CD4-positive, alpha-beta T cell treated with Interleukin-10 for 1 hour (primary cell): ENCODE measurements around the gene RDM1.
"Not testable (repeated sequence)": the region's sequence is repeated elsewhere in the genome, so short reads cannot be mapped to it uniquely, and the experiment has no call there.

ENCODE experiments used
- DNase-seq: peaks from one replicate; pipeline ENCODE4 v3.0.0-alpha.2; 2020

The RDM1 gene, protein sequence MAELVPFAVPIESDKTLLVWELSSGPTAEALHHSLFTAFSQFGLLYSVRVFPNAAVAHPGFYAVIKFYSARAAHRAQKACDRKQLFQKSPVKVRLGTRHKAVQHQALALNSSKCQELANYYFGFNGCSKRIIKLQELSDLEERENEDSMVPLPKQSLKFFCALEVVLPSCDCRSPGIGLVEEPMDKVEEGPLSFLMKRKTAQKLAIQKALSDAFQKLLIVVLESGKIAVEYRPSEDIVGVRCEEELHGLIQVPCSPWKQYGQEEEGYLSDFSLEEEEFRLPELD

DNA sequence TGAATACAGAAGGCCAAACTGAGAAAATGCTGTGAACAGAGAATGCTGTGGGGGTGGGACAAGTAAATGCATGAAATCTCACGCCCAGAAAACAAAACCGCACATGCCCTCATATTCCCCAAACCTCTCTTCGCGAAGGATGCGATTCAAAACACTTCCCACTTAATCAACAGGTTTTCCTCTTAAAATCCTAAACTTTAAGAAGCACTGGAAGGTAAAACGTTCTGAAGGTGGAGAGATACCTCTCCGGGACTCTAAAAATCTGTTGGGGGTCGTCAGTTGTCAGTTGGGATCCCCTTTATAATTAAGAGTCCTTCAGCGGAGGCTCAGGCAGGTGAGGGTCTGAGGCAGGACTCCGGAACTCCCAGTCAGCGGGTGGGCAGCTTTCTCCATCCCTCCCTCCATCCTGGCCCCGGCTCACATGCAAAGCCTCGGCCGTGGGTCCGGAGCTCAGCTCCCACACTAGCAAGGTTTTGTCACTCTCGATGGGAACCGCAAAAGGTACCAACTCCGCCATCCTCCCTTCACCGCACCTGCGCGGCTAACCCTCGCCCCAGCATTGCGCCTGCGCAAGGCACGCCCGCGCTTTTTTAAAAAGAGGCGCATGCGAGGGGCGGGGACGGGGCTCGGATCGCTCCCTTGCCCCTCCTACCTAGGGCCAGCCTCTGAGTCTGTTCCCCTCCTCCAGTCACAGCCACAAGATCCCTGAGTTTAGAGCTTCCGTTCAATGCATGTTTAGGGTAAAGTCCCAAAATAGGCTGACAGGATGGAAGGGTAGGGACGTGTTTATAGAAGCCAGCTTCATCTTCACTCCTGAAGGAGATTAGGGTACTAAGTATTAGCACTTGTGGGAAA lies at the start of gene RDM1:
Gene RDM1, minus strand, starts transcription at position 563 of the 855 bp plus-strand sequence. Its CDS starts 46 bp downstream, at position 517.
- DNase-seq = peak; percentile 84

DNA sequence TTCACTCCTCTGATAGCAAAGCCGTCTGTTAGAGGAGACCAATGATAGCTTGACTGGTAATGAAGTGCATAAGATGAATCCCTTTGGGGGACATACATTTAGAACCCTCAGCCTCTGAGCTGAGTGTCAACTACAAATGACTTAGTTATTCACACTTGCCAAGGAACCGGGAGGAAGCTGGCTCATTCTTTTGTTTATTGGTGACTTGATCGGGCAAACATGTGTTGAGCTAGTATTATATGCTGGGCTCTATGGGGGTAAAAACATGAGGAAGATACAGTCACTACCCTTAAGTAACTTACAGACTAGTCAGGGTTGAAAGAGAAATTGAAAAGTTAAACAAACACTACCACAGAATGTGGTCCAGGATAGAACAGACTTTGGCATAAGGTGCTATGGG lies 47.8 kb upstream of the RDM1 start:
- no peak for DNase-seq

DNA sequence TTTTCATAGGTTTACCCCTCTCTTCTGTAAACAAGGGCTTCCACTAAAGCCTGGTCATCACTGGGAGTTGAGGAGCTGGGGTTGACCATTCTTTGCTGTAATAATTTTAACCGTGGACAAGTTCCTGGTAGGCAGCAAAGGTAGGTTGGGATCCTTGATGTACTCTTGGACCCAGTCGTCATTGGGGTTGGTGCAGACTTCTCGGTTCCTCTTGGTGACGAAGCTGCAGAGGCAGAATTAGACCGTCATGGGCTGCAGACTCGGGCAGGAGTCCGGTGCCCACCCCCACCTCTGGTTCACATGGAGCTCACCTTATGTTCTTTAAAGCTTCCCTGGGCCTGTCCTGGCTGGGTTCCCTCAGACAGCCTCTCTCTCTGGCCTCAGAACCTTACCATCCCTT lies 46.9 kb upstream of the RDM1 start:
- DNase-seq = no peak

DNA sequence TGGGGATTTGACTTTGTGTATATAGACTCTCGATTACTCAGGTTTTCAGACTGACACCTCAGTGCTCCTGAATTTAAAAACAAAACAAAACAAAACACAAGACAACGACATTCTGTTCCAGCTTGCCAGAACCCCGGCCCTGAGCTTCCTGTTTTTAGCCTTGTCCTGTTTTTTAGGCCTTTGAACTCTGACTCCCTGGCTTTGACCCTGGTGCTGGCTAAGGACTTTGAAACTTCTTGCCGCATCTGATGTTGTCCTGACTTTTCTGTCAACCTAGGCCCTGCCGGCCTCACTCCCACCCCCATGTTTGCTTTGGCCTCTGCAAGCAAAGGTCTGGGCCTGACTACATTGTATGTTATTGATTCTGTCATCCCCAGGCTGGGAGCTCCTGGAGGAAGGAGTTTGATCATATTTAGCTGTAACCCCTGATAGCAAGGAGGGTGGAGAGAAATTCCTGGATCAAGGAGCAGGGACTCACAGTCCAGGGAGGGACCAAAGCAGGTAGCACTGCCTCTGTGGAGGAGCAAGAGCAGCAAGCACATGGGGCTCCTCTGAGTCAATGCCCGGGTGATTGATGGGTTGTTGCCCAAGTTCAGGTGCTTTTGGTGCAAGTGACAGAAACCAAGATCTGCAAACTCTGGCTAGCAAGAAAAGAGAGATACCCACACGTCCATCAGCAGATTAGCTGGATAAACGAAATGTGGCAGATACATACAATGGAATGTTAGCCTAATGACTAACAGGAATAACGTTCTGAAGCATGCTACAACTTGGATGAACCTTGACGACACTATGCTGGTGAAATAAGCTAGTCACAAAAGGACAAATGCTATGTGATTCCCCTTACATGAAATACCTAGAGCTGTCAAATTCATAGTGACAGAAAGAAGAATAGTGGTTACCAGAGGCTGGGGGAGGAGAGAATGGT lies 43.0 kb upstream of the RDM1 start:
- no peak for DNase-seq

DNA sequence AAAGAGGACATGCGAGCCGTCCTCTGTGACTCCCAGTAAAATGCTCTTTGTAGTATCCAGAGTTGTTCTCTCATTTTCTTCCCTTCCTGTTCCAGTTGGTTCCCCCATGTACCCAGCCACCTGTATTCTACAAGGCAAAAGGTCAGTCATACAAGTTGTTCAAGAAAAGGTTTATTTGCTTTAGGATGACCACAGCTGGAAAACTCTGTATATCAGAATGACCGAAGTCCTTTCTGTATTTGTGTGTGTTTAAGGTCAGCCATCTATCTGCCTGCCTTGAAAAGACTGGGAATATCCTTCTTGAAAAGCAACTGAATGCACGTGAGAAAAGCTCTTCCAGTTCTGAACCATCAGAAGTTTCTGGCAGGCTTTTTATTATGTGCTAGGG lies 42.4 kb upstream of the RDM1 start:
- DNase-seq = no peak

DNA sequence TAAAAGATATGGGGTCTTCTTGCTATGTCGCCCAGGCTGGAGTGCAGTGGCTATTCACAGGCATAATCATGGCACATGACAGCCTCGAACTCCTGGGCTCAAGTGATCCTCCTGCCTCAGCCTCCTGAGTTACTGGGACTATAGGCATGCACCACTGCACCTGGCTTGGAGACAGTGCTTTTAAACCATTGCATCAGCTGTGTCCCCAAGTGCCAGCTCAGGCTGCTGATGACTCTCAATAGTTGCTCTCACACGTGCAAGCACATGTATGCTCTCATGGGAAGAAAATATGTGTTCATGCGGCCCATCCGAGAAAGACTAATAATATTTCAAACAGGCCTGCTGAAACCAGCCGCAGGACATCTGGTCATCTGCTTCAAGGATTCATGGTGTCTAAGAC lies 42.0 kb upstream of the RDM1 start:
- DNase-seq = no peak

DNA sequence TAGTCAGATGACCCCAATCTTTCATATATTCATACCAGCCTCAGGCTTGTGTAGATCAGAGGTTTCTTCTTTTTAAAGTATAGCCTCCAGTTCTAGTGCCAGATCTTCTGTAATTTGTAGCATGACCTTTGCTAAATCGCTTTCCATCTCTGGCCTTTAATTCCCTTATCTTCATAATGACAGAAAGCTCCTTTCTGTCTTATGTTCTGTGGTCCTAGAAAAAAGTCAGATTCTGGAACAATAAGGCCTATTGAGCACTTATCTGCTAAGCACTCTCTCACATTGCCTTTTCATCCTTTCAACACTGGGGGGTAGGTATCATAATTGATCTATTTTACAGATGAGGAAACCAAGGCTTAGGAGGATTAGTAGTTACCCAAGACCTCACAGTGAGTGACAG lies 41.5 kb upstream of the RDM1 start:
- DNase-seq = no peak

DNA sequence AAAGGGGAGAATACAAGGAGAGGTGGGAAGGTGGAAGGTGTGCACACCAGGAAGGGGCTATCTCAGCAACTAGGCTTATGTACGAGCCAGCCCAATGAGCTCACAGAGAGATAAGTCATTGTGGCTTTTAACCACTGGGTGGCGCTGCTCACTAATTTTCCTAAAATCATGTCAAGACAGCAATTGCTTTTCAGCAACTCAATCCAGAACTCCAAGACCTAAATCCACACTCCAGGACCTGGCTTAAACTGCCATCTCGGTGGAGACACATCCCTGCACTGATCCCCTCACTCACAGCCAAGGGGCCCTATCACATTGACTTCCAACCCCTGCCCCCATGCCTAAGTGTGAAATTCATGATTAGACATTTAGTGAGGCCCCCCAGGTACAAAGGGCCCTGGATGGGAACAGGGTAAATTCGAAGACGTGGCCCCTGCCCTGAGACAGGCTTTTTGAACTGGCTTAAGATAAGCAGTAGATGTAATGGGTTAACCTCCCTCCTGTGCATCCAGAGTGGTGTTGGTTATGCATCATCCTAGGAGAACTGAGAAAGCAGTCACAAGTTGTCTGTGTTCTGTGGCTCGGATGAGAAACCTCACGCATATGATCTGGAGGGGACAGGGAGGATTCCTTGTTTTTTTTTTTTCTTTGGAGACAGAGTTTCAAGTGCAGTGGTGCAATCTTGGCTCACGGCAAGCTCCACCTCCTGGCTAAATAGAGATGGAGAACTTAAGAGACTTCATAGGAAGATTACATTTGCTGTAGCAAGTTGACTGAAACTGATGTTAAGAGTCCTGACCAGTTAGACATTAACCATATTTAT lies 39.2 kb upstream of the RDM1 start:
- peak; percentile 78 for DNase-seq

DNA sequence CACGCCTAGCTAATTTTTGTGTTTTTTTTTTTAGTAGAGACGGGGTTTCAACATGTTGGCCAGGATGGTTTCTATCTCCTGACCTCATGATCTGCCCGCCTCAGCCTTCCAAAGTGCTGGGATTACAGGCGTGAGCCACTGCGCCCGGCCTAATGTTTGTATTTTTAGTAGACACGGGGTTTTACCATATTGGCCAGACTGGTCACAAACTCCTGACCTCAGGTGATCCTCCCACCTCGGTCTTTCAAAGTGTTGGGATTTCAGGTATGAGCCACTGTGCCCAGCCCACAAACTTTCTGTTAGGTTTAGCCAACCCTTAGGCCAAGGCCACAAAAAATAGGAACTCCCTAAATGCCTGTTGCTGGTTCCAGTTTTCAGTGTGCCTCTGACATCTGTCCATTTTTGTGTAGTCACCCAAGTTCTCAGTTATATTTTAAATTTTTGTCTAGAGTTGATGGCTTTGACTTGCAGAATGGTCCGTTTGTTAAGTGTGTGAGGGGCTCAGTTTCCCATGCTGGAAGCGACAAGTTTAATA lies 38.0 kb upstream of the RDM1 start:
- no peak for DNase-seq

DNA sequence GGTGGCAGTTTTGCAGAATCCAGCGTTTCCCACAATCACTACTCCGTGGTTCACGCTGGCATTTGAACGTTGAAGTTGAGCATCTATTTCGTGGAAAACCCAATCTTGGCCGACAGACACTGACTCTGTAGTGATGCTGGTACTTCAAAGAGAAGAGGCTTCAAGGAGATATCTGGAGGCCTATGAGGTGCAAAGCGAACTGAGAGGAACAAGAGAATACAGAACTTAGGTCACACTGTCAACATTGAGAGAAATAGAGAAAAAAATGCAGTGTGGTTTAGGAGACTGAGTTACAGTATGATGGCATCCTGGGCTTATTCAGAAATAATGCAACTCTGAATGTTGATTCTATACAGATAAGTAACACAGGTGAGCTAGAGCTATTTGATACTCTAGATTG lies 34.7 kb upstream of the RDM1 start:
- DNase-seq = no peak

DNA sequence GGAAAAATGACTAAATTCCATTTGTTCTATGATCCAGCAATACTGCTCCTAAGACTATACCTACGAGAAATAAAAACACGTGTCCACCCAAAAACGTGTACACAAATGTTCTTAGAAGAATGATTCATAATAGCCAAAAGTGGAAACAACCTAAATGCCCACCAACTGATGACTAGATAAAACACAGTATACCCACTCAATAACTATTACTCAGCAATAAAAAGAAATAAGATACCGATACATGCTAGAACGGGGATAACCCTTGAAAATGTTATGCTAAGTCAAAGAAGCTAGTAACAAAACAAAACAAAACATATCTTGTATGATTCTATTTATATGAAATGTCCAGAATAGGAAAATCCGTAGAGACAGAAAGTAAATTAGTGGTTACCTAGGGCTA lies 33.1 kb upstream of the RDM1 start:
- DNase-seq = no peak

DNA sequence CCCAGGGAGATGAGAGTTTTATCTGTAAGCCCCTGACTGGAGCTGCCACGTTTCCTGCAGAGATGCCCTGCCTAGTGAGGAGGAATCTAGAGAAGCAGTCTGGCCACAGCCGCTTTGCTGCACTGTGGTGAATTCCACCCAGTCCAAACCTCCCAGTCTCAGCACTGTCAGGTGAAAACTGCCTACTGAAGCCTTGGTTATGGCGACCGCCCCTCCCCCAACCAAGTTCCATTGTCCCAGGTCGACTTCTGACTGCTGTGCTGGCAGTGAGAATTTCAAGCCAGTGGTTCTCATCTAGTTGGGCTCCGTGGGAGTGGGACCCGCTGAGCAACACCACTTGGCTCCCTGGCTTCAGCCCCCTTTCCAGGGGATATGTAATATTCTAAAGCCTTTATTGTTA lies 23.1 kb upstream of the RDM1 start:
- no peak for DNase-seq

DNA sequence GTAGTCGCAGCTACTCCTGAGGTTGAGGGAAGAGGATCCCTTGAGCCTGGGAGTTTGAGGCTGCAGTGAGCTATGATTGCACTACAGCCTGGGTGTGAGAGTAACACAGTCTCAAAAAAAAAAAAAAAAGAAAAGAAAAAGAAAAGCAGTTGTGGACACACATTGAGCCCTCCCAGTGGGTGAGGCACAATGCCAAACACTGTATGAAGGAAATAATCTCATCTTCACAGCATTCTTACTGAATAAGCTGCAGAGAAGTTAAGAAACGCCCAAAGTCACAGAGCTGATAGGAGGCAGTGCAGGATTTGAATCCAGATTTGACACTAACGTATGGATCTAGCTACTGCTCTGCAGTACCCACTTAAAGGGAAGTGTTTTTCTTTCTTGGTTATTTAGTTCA lies 18.8 kb upstream of the RDM1 start:
- no peak for DNase-seq

DNA sequence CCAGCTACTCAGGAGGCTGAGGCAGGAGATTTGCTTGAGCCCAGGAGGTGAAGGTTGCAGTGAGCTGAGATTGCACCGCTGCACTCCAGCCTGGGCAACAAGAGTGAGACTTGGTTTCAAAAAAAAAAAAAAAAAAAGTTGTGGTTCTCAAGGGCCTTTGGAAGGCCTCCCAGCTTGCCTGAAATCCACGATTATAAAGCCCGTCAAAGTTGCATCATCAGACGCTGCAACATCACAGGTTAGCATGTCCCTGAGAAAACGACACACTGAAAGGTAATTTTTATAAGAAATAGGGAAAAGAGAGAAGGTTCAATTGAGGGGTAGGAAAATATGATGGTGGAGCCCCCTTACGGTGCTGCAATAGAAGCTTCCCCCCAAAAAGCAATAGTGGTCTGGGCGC lies 17.5 kb upstream of the RDM1 start:
- no peak for DNase-seq

DNA sequence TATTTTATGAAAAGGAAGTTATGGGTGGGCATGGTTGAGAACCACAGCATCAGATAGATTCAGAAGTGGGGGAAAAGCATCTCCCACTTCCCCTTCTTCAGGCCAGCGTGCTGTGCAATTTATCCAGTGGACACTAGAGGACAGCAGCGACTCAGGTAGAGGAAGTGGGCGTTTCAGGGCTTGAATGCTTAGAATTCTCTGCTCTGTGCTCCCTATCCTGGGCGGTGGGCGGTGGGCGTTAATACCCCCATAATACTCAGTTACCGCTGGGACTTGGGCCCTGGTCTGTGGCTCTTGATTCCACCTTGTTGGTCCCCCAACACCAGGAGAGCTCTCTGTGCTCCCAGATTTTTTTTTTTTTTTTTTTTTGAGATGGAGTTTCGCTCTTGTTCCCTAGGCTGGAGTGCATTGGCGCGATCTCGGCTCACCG lies 16.6 kb upstream of the RDM1 start:
- DNase-seq = peak; percentile 60

DNA sequence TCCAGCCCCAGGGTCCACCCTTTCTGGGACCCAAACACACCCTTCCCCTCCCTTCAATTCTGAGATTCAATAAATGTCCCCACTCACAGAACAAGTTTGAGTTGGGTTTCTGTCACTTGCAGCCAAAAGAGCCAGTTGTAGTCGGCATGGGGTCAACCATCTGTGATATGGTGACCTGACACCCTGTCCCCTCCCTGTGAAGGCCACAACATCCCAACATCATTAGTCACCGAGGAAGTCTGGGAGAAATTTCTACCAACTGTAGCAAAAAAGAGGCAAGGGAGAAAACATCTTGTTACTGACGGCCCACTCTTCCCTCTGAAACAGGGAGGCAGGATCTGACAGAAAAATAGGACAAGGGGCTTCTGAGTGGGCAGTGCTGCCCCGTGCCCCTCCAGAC lies 13.6 kb upstream of the RDM1 start:
- DNase-seq = no peak

DNA sequence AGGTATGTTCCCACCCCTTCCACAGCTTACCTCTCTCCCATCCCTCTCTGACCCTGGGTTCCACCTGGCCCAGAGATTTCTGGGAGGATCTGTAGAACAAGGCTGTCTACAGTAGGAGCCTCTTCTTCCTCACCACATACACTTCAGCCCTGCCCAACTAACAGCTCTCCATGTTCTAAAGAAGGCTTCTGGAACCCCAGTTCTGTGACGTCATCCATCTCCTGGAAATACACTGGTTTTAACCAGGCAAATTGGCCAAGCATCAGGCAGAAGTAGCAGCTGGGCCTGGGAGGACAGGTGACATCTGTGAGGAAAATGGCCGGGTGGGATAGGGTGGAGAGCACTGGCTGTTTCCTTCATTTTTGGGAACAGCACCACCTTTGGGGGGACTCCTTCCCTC lies 13.0 kb upstream of the RDM1 start, which contains the start of gene LYZL6:
Gene LYZL6, minus strand, starts transcription at position 177 of the 400 bp plus-strand sequence. CDS start 4,357 bp downstream, outside the sequence.
- DNase-seq = no peak

DNA sequence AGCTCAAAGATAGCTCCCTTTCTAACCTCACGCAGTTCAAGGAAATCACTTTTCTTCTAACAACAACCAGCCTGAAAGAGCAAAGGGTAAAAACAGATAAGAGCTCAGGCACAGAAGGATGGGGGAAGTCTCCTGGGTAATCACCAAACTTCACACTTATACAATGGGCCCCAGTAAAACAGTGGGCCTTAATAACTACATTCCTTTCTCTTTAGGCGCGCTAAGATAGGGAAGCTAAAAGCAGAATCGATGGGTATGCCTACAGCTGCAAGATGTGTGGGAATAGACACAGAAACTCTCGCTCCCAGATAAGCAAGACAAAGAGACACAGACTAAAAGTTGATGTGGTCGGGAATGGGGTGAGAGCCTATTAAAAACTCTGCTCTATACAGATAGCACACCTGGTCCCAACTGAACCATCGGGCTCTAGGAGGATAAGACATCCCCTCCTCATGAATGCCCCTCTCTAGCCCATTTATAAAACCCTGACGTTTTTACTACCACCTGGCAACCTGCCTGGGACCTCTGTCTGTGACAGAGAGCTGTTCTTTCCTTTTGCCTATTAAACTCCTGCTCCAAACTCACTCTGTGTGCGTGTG lies 12.1 kb upstream of the RDM1 start:
- DNase-seq = no peak

DNA sequence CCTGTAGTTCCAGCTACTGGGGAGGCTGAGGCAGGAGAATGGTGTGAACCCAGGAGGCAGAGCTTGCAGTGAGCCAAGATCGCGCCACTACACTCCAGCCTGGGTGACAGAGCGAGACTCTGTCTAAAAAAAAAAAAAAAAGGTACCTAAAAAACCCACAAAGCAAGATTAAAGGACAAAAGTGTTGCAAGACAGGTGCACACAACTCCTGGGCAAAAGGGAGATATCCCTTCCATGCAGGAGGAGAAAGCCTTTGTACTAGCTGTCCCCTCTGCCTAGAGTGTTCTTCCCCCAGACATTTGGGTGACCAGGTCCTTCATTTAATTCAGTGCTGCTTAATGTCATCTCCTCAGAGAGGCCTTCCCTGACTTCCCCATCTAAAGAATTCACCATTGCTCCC lies 7.9 kb upstream of the RDM1 start:
- DNase-seq = not testable (repeated sequence)

DNA sequence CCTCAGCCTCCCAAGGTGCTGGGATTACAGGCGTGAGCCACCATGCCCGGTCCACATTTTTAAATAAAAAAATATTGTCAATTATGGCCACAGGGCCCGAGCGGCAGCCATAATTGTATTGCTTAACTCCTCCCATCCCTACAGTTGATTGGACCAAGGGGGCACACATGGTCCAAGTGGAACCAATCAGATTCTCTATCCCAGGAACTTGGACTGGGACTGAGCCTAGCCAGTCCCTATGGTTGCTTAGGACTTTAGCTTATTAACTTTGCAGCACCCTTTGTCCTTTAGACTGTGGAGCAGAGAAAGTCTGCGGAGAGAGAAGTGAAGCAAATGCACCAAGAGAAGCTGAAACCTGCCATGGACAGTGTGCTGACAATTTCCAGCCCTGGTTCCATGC lies 5.5 kb upstream of the RDM1 start:
- no peak for DNase-seq

DNA sequence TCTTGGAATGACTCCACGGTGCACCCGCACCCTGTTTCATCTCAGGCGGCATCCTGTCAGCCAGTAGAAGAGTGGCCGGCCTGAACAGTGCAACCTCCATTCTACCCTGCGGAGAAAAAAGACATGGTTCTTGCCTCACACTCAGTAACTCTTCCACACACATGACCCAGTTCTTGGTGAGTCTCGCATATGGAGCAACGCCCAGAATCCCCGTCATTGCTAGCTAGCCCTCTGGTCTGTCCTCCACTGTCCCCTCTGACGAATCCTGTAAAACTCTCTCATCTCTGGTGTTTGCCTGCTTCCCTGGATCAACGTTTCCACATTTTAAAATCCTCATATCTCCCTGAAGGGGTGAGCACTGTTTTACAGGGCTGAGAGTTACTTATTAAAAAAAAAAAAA lies 4.2 kb upstream of the RDM1 start:
- no peak for DNase-seq

DNA sequence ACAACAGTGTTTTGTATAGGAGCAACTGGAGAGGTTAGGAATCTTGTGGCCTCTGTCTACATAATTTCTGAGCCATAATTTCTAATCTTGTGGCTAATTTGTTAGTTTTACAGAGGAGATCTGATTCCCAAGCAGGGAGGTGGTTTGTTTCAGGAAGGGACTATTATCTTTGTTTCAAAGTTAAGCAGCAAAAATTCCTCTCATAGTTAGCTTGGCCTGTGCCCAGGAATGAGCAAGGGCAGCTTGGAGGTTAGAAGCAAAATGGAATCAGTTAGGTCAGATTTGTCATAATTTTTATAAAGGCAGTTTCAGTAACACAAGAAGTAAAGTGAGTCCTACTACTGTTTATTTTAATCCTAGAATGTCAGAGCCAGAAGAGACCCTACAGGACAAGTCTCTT lies 2.0 kb upstream of the RDM1 start:
- DNase-seq = no peak
